Measurements from ENCODE around the gene PELO. TPM values are rescaled to one million over a fixed set of nuclear protein-coding genes. Genes with fewer than 3 reads are reported as not detected.

The PELO gene
- polyA plus RNA-seq, 1 of the 3 experiments (the other 2 are of a cell fraction), result 10.7 TPM

GRCh38 chr5:52796031-52796430 lies 8.3 kb downstream of the PELO start:
- Histone ChIP-seq H3K4me3 (ENCODE audit: low read depth in 2 of 2, low read length in 1 of 2) (no peak overlapping the region), H3K4me2 (no peak overlapping the region), H3K9me2 (no peaks in the 10 kb centered on the region), H3K4me1 (ENCODE audit: control insufficient read depth in 1 of 2, insufficient read depth in 2 of 2, low read depth in 1 of 2, low read length in 1 of 2) (peaks cover 0 to 26% of the 10 kb centered on the region in 2 experiments; a peak in 2 of 4 replicates), H3K27me3 (ENCODE audit: insufficient read depth) (no peaks in the 10 kb centered on the region), H2AFZ (ENCODE audit: low read depth) (no peak overlapping the region), H3K36me3 (replicated peaks in 1 of 2; ENCODE audit: control insufficient read depth in 1 of 2, insufficient read depth in 2 of 2, low read length in 1 of 2) (peaks cover 3 to 8% of the 10 kb centered on the region in 2 experiments), H3F3A (replicated peaks; ENCODE audit: insufficient read depth) (peaks cover 20% of the 10 kb centered on the region), H3K9me3 (no peaks in the 10 kb centered on the region), H3K27ac (ENCODE audit: low read depth in 2 of 2, low read length in 1 of 2) (no peak overlapping the region), H3K9ac (no peak overlapping the region), H3K79me2 (ENCODE audit: insufficient read depth) (peaks cover 28% of the 10 kb centered on the region), H4K20me1 (ENCODE audit: insufficient read depth) (0 out of 2 replicates have a peak, but pooled peaks cover under 1% of the 10 kb centered on the region)
- DNase-seq, result no peak
- CTCF ChIA-PET, result interaction anchor here (1.0 to 2.7 kb wide), 4 partner anchors 8 to 235 kb away, joined by 4 to 8 read pairs (median 6); partner anchors contain the start of genes ITGA1 and PELO
- POLR2A ChIA-PET, result no interaction called here
- no peak for TF ChIP-seq IRF3 (IDR thresholded peaks at IDR 0.05; ENCODE audit: low read depth, low read length)
- TF ChIP-seq CHD2 (IDR thresholded peaks at IDR 0.05; ENCODE audit: low read length, partially characterized antibody), result no peak
- TF ChIP-seq SMC3 (IDR thresholded peaks at IDR 0.05; ENCODE audit: low read depth, low read length), result no peak
- TF ChIP-seq MAX (IDR thresholded peaks at IDR 0.05; ENCODE audit: low read depth), result no peak
- TF ChIP-seq TCF12 (IDR thresholded peaks at IDR 0.05), result no peak
- no peak for TF ChIP-seq JUND (IDR thresholded peaks at IDR 0.05)
- TF ChIP-seq POLR2AphosphoS5 (IDR thresholded peaks at IDR 0.05; ENCODE audit: low read depth, low read length), result no peak
- TF ChIP-seq RFX5 (IDR thresholded peaks at IDR 0.05; ENCODE audit: low read length), result no peak

- Histone ChIP-seq H3K79me2 (ENCODE audit: insufficient read depth) (peaks cover 34% of the 10 kb centered on the region), H3K4me2 (no peak overlapping the region), H3K9ac (no peak overlapping the region), H3K9me3 (no peaks in the 10 kb centered on the region), H3K36me3 (replicated peaks in 1 of 2; ENCODE audit: control insufficient read depth in 1 of 2, insufficient read depth in 2 of 2, low read length in 1 of 2) (peaks cover 5 to 10% of the 10 kb centered on the region in 2 experiments), H3K4me3 (ENCODE audit: low read depth in 2 of 2, low read length in 1 of 2) (no peak overlapping the region), H3K27me3 (ENCODE audit: insufficient read depth) (no peaks in the 10 kb centered on the region), H3K4me1 (ENCODE audit: control insufficient read depth in 1 of 2, insufficient read depth in 2 of 2, low read depth in 1 of 2, low read length in 1 of 2) (peaks cover 0 to 29% of the 10 kb centered on the region in 2 experiments; a peak in 2 of 4 replicates), H2AFZ (ENCODE audit: low read depth) (no peak overlapping the region), H3F3A (replicated peaks; ENCODE audit: insufficient read depth) (peaks cover 24% of the 10 kb centered on the region), H3K9me2 (no peaks in the 10 kb centered on the region), H4K20me1 (ENCODE audit: insufficient read depth) (peaks cover 6% of the 10 kb centered on the region; the same call in 1 of the 2 replicates), H3K27ac (ENCODE audit: low read depth in 2 of 2, low read length in 1 of 2) (no peak overlapping the region)
- no peak for TF ChIP-seq ELF1 (IDR thresholded peaks at IDR 0.05)
- TF ChIP-seq FOSL2 (IDR thresholded peaks at IDR 0.05; ENCODE audit: borderline replicate concordance, low read depth), result no peak
- TF ChIP-seq RXRA (IDR thresholded peaks at IDR 0.05; ENCODE audit: borderline replicate concordance, low read depth), result no peak
- no peak for TF ChIP-seq MAX (IDR thresholded peaks at IDR 0.05; ENCODE audit: low read depth)
- TF ChIP-seq RFX5 (IDR thresholded peaks at IDR 0.05; ENCODE audit: low read length), result no peak
- no peak for TF ChIP-seq ZBTB33 (IDR thresholded peaks at IDR 0.05; ENCODE audit: borderline replicate concordance, low read depth)
- no peak for TF ChIP-seq USF2 (IDR thresholded peaks at IDR 0.05; ENCODE audit: borderline replicate concordance, low read depth, low read length)
- no peak for TF ChIP-seq GABPA (IDR thresholded peaks at IDR 0.05; ENCODE audit: low read depth)
- no peak for TF ChIP-seq POLR2AphosphoS5 (IDR thresholded peaks at IDR 0.05; ENCODE audit: low read depth, low read length)
- no peak for TF ChIP-seq PBX3 (IDR thresholded peaks at IDR 0.05)
- TF ChIP-seq USF1 (IDR thresholded peaks at IDR 0.05; ENCODE audit: borderline replicate concordance, low read depth), result no peak
- TF ChIP-seq GATA2 (CRISPR knock-in tag; IDR thresholded peaks at IDR 0.05), result no peak
- no peak for TF ChIP-seq NRF1 (IDR thresholded peaks at IDR 0.05; ENCODE audit: low read depth, low read length)
- no peak for TF ChIP-seq RCOR1 (IDR thresholded peaks at IDR 0.05; ENCODE audit: low read length)
- whole genome bisulfite sequencing (ENCODE audit: low lambda C conversion rate), result 87% methylated on average over 2 of the region's 2 CpGs
- POLR2A ChIA-PET, result no interaction called here
- DNase-seq, result no peak
- CTCF ChIA-PET, result interaction anchor here (1.0 to 2.7 kb wide), 4 partner anchors 8 to 236 kb away, joined by 4 to 8 read pairs (median 6); partner anchors contain the start of genes ITGA1 and PELO
Measured at GRCh38 chr5:52796516-52797103, 8.9 kb downstream of the PELO start.
